NCI-H524 (cell line): ENCODE measurements around the gene ACTL8.

Experiments
- DNase-seq, 2 experiments: peaks; one replicate each; lab custom pipeline; 2025; lab: John Stamatoyannopoulos, UW

ACTL8 gene

GRCh38 chr1:17875171-17875881, 120.2 kb downstream of the ACTL8 start:
- DNase-seq = no peak

- DNase-seq = no peak
Observed at GRCh38 chr1:17875882-17876280, 120.7 kb downstream of the ACTL8 start.
